Keratinocyte (primary cell): ENCODE data around the gene AAMP. TPM values are rescaled to one million over a fixed set of nuclear protein-coding genes. Genes with fewer than 3 reads are reported as not detected.

Experiments used
- DNase-seq: peaks from one replicate; pipeline ENCODE4 v3.0.0-alpha.2; 2011; ENCODE audit warnings: low read depth, missing footprints, low spot score
- FAIRE-seq: peaks from 2 replicates; lab custom pipeline; 2011; peaks lifted over from hg19 to GRCh38; lab: Jason Lieb, UNC
- H2AFZ ChIP-seq: 2 replicates; pipeline ENCODE4 v1.6.0; 2012; ENCODE audit warnings: low read length, control low read depth, inconsistent platforms; ENCODE audit not compliant: control insufficient read depth
- H3K27ac ChIP-seq: 2 replicates; pipeline ENCODE4 v1.5.1; 2011; ENCODE audit warnings: low read length; ENCODE audit not compliant: control insufficient read depth, insufficient read depth
- H3K27me3 ChIP-seq: 3 replicates; pipeline ENCODE4 v1.6.0; 2011; ENCODE audit warnings: low read length; ENCODE audit not compliant: control insufficient read depth, insufficient read depth; ENCODE audit errors: extremely low read depth
- H3K36me3 ChIP-seq, 2 experiments: 2 replicates in 1 of 2; 3 replicates in 1 of 2; pipeline ENCODE4 v1.5.1; 2011; ENCODE audit warnings: low read length in 2 of 2, mild to moderate bottlenecking in 1 of 2; ENCODE audit not compliant: control insufficient read depth in 2 of 2, insufficient read depth in 2 of 2; ENCODE audit errors: extremely low read depth in 1 of 2
- H3K4me1 ChIP-seq: 3 replicates; pipeline ENCODE4 v1.5.1; 2011; ENCODE audit warnings: low read length; ENCODE audit not compliant: control insufficient read depth, insufficient read depth; ENCODE audit errors: extremely low read depth
- H3K4me2 ChIP-seq: 3 replicates; pipeline ENCODE4 v1.6.0; 2011; ENCODE audit warnings: low read depth, low read length; ENCODE audit not compliant: control insufficient read depth, insufficient read depth; ENCODE audit errors: extremely low read depth
- H3K4me3 ChIP-seq, 3 experiments: fragments of 200-600 bp in 1 of 3; sonication (generic) in 1 of 3; 2 replicates in 2 of 3; 3 replicates in 1 of 3; pipeline ENCODE4 v1.5.1; 2011 to 2016; ENCODE audit warnings: low read length in 3 of 3, mild to moderate bottlenecking in 3 of 3, control low read depth in 2 of 3, inconsistent platforms in 1 of 3, low read depth in 1 of 3, mixed read lengths in 1 of 3, mixed run types in 1 of 3, moderate library complexity in 1 of 3; ENCODE audit not compliant: control insufficient read depth in 2 of 3, insufficient read depth in 2 of 3; ENCODE audit errors: extremely low read depth in 1 of 3
- H3K79me2 ChIP-seq: 2 replicates; pipeline ENCODE4 v1.6.0; 2012; ENCODE audit warnings: low read length; ENCODE audit not compliant: control insufficient read depth, insufficient read depth
- H3K9ac ChIP-seq: 3 replicates; pipeline ENCODE4 v1.6.0; 2011; ENCODE audit warnings: low read length; ENCODE audit not compliant: control insufficient read depth, insufficient read depth; ENCODE audit errors: extremely low read depth
- H3K9me1 ChIP-seq: 3 replicates; pipeline ENCODE4 v1.6.0; 2011; ENCODE audit warnings: low read length; ENCODE audit not compliant: control insufficient read depth, insufficient read depth; ENCODE audit errors: extremely low read depth
- H3K9me3 ChIP-seq: 2 replicates; pipeline ENCODE4 v1.5.1; 2012; ENCODE audit warnings: low read depth, low read length; ENCODE audit not compliant: control insufficient read depth
- H4K20me1 ChIP-seq: 3 replicates; pipeline ENCODE4 v1.6.0; 2011; ENCODE audit warnings: low read length; ENCODE audit not compliant: control insufficient read depth, insufficient read depth; ENCODE audit errors: extremely low read depth
- CTCF ChIP-seq, 3 experiments: IDR thresholded peaks in 1 of 3; conservative IDR thresholded peaks in 1 of 3; optimal IDR thresholded peaks in 1 of 3; 2 replicates in 2 of 3; 3 replicates in 1 of 3; pipeline versions ENCODE3 to v1.5.1; 2011; ENCODE audit warnings: low read length in 3 of 3, mild to moderate bottlenecking in 3 of 3, moderate library complexity in 2 of 3, control low read depth in 1 of 3, inconsistent platforms in 1 of 3; ENCODE audit not compliant: insufficient read depth in 2 of 3; ENCODE audit errors: extremely low read depth in 1 of 3
- EZH2 ChIP-seq: IDR thresholded peaks from one replicate; pipeline ENCODE4 v1.6.1; 2012; ENCODE audit warnings: inconsistent platforms, mild to moderate bottlenecking, low read length, moderate library complexity
- dilution Hi-C: fragments of 300-500 bp; cut with MboI; formaldehyde crosslinking; loops from one replicate; pipeline ENCODE4 v1.7.0; 2020; ENCODE audit warnings: low sequenced_read_pairs; ENCODE audit not compliant: extremely low pct_ligation_motif_present
- polyA plus RNA-seq, 5 experiments: library from polyadenylated mRNA; depleted of rRNA in 3 of 5; stranded (reverse) in 3 of 5; stranded (forward) in 1 of 5; unstranded in 1 of 5; fragments of >200 nt; gene quantifications; 1 replicate in 1 of 5; 2 replicates in 3 of 5; 3 replicates in 1 of 5; pipeline versions ENCODE4 v1.2.1 to v1.2.3, GENCODE V29; 2011 to 2012; ENCODE audit warnings: missing spikeins in 2 of 5, low read depth in 1 of 5, low replicate concordance in 1 of 5

AAMP gene
- polyA plus RNA-seq, 1 donor (not counting 4 experiments of a cell fraction or from before 2014, with no cell fraction given), result 78.4 TPM

- H3K27me3 ChIP-seq, result no peaks in the 10 kb centered on the region
- TF ChIP-seq EZH2 (no peak), CTCF (optimal IDR thresholded peaks at IDR 0.05 in 1 of 3, IDR thresholded peaks at IDR 0.05 in 1 of 3, conservative IDR thresholded peaks at IDR 0.05 in 1 of 3; ENCODE audit: extremely low read depth in 1 of 3, insufficient read depth in 2 of 3, low read length in 3 of 3) (no peak)
- FAIRE-seq (peak; percentile 51), DNase-seq (peak; percentile 82)
- peaks cover 48% of the 10 kb centered on the region for H3K4me1 ChIP-seq
- dilution Hi-C loops, result no loop called here
- H3K9me1 ChIP-seq, result peaks cover 4% of the 10 kb centered on the region
- H2AFZ ChIP-seq, result no peak overlapping the region
- peaks cover 26% of the 10 kb centered on the region for H4K20me1 ChIP-seq
- peak overlapping the region; percentile 90 to 97 (median 96) for H3K4me3 ChIP-seq
- H3K27ac ChIP-seq, result peak overlapping the region; percentile 92
- peak overlapping the region; percentile 71 for H3K4me2 ChIP-seq
- peaks cover 63% of the 10 kb centered on the region for H3K79me2 ChIP-seq
- peak overlapping the region; percentile 94 for H3K9ac ChIP-seq
- peaks cover 4 to 15% of the 10 kb centered on the region in 2 experiments for H3K36me3 ChIP-seq
- no peaks in the 10 kb centered on the region for H3K9me3 ChIP-seq
Observed at GRCh38 chr2:218218268-218219185, 51.4 kb downstream of the AAMP start.

GRCh38 chr2:218217360-218218267 lies 52.3 kb downstream of the AAMP start:
- peaks cover 54% of the 10 kb centered on the region for H3K79me2 ChIP-seq
- TF ChIP-seq CTCF (optimal IDR thresholded peaks at IDR 0.05 in 1 of 3, IDR thresholded peaks at IDR 0.05 in 1 of 3, conservative IDR thresholded peaks at IDR 0.05 in 1 of 3; ENCODE audit: extremely low read depth in 1 of 3, insufficient read depth in 2 of 3, low read length in 3 of 3) (no peak), EZH2 (no peak)
- H3K36me3 ChIP-seq, result peaks cover 4 to 15% of the 10 kb centered on the region in 2 experiments
- H3K27ac ChIP-seq, result peak overlapping the region; percentile 92
- DNase-seq, result no peak
- peaks cover 16% of the 10 kb centered on the region for H4K20me1 ChIP-seq
- peaks cover 4% of the 10 kb centered on the region for H3K9me1 ChIP-seq
- FAIRE-seq, result no peak
- peak overlapping the region; percentile 71 for H3K4me2 ChIP-seq
- H3K4me1 ChIP-seq, result peaks cover 39% of the 10 kb centered on the region
- peak overlapping the region; percentile 90 to 97 (median 96) for H3K4me3 ChIP-seq
- H3K9ac ChIP-seq, result peak overlapping the region; percentile 94
- H3K27me3 ChIP-seq, result no peaks in the 10 kb centered on the region
- no peak overlapping the region for H2AFZ ChIP-seq
- no peaks in the 10 kb centered on the region for H3K9me3 ChIP-seq
- dilution Hi-C loops, result no loop called here
